Stimulated activated CD4-positive, alpha-beta T cell treated with anti-CD3 and anti-CD28 coated beads, TNF-alpha, amount 100 ng/mL, for 4 hours (primary cell): ENCODE data around the gene FAM20A.
"Not testable (repeated sequence)": the region's sequence is repeated elsewhere in the genome, so short reads cannot be mapped to it uniquely, and the experiment has no call there.

Experiments
- DNase-seq, 3 experiments: peaks; one replicate each; pipeline ENCODE4 v3.0.0-alpha.2; 2020; ENCODE audit warnings: low read depth in 3 of 3

Gene FAM20A

GRCh38 chr17:68492394-68493054 lies 108.6 kb downstream of the FAM20A start:
- not testable (repeated sequence) for DNase-seq

GRCh38 chr17:68491381-68492231 lies 109.6 kb downstream of the FAM20A start:
- no peak for DNase-seq

- DNase-seq: no peak
Observed at GRCh38 chr17:68489919-68490318, 111.2 kb downstream of the FAM20A start.
